ENCODE measurements around the gene SCNN1B. TPM values are rescaled to one million over a fixed set of nuclear protein-coding genes. Genes with fewer than 3 reads are reported as not detected.

SCNN1B gene
- total RNA-seq, 2 donors from 2014 or later, result 27.7 to 94.7 TPM

- Histone ChIP-seq H3K36me3 (no peaks in the 10 kb centered on the region), H3K27ac (no peak overlapping the region), H3K9ac (ENCODE audit: low read depth in 2 of 2, low read length in 2 of 2) (no peak overlapping the region), H3K27me3 (no peaks in the 10 kb centered on the region), H3K9me3 (no peaks in the 10 kb centered on the region), H3K4me1 (no peaks in the 10 kb centered on the region), H3K4me3 (no peak overlapping the region)
- no peak for DNase-seq
- intact Hi-C loops (cut with DNase I), result no loop called here
- TF ChIP-seq CTCF (IDR thresholded peaks at IDR 0.05), result no peak
These were observed 28.1 kb downstream of the SCNN1B start for GRCh38 chr16:23330161-23330560.

- DNase-seq, result peak; percentile 45
- intact Hi-C loops (cut with DNase I), result no loop called here
- TF ChIP-seq CTCF (IDR thresholded peaks at IDR 0.05), result no peak
These were observed 28.6 kb downstream of the SCNN1B start for GRCh38 chr16:23330583-23331249.

GRCh38 chr16:23333034-23333579 lies 31.0 kb downstream of the SCNN1B start:
- Histone ChIP-seq H3K9me3 (no peaks in the 10 kb centered on the region), H3K27me3 (no peaks in the 10 kb centered on the region), H3K27ac (no peak overlapping the region), H3K36me3 (no peaks in the 10 kb centered on the region), H3K4me3 (no peak overlapping the region), H3K4me1 (no peaks in the 10 kb centered on the region), H3K9ac (ENCODE audit: low read depth in 2 of 2, low read length in 2 of 2) (no peak overlapping the region)
- no peak for TF ChIP-seq CTCF (IDR thresholded peaks at IDR 0.05)
- no peak for DNase-seq
- intact Hi-C loops (cut with DNase I), result no loop called here

More at GRCh38 chr16:23330583-23331249, 28.6 kb downstream of the SCNN1B start:
- H3K4me3 ChIP-seq, result no peak overlapping the region
- no peaks in the 10 kb centered on the region for H3K27me3 ChIP-seq
- H3K4me1 ChIP-seq, result no peaks in the 10 kb centered on the region
- H3K27ac ChIP-seq, result no peak overlapping the region
- no peaks in the 10 kb centered on the region for H3K9me3 ChIP-seq
- H3K9ac ChIP-seq (ENCODE audit: low read depth in 2 of 2, low read length in 2 of 2), result no peak overlapping the region
- H3K36me3 ChIP-seq, result no peaks in the 10 kb centered on the region

GRCh38 chr16:23333831-23334456 lies 31.8 kb downstream of the SCNN1B start:
- Histone ChIP-seq H3K4me3 (no peak overlapping the region), H3K9ac (ENCODE audit: low read depth in 2 of 2, low read length in 2 of 2) (no peak overlapping the region), H3K27me3 (no peaks in the 10 kb centered on the region), H3K4me1 (no peaks in the 10 kb centered on the region), H3K36me3 (no peaks in the 10 kb centered on the region), H3K9me3 (no peaks in the 10 kb centered on the region), H3K27ac (no peak overlapping the region)
- DNase-seq, result no peak
- intact Hi-C loops (cut with DNase I), result no loop called here
- no peak for TF ChIP-seq CTCF (IDR thresholded peaks at IDR 0.05)

GRCh38 chr16:23334457-23334853 lies 32.4 kb downstream of the SCNN1B start:
- Histone ChIP-seq H3K36me3 (no peaks in the 10 kb centered on the region), H3K9ac (ENCODE audit: low read depth in 2 of 2, low read length in 2 of 2) (no peak overlapping the region), H3K27me3 (no peaks in the 10 kb centered on the region), H3K27ac (no peak overlapping the region), H3K9me3 (no peaks in the 10 kb centered on the region), H3K4me3 (no peak overlapping the region), H3K4me1 (no peaks in the 10 kb centered on the region)
- TF ChIP-seq CTCF (IDR thresholded peaks at IDR 0.05), result no peak
- no peak for DNase-seq
- intact Hi-C loops (cut with DNase I), result no loop called here

Data from colonic mucosa (tissue), 4 donors.